Spleen (tissue), 11 donors: Measurements from ENCODE around the gene PHETA1. TPM values are rescaled to one million over a fixed set of nuclear protein-coding genes. Genes with fewer than 3 reads are reported as not detected.
"Not testable (repeated sequence)": the region's sequence is repeated elsewhere in the genome, so short reads cannot be mapped to it uniquely, and the experiment has no call there.

Experiments used
- DNase-seq: peaks from one replicate; pipeline ENCODE4 v3.0.0-alpha.2; 2020
- H3K27ac ChIP-seq, 8 donors: fragments of 200-600 bp; sonication (generic) in 7 of 8; 1 replicate in 4 of 8; 2 replicates in 4 of 8; pipeline versions ENCODE4 v1.5.0 to v1.8.0; 2016 to 2021; ENCODE audit warnings: inconsistent platforms in 4 of 8, mild to moderate bottlenecking in 4 of 8, moderate library complexity in 1 of 8
- H3K27me3 ChIP-seq, 7 donors: fragments of 200-600 bp; sonication (generic) in 6 of 7; replicated peaks in 1 of 7; 1 replicate in 4 of 7; 2 replicates in 3 of 7; pipeline versions ENCODE4 v1.5.0 to v1.8.0; 2016 to 2021; ENCODE audit warnings: inconsistent platforms in 3 of 7, mild to moderate bottlenecking in 1 of 7
- H3K36me3 ChIP-seq, 6 donors: fragments of 200-600 bp; sonication (generic) in 5 of 6; 1 replicate in 4 of 6; 2 replicates in 2 of 6; pipeline versions ENCODE4 v1.5.0 to v1.8.0; 2016 to 2021; ENCODE audit warnings: inconsistent platforms in 2 of 6
- H3K4me1 ChIP-seq, 6 donors: fragments of 200-600 bp; sonication (generic) in 5 of 6; 1 replicate in 3 of 6; 2 replicates in 3 of 6; pipeline versions ENCODE4 v1.5.0 to v1.8.0; 2016 to 2021; ENCODE audit warnings: inconsistent platforms in 3 of 6
- H3K4me3 ChIP-seq, 8 donors: fragments of 200-600 bp; sonication (generic) in 7 of 8; 1 replicate in 4 of 8; 2 replicates in 4 of 8; pipeline versions ENCODE4 v1.5.0 to v1.8.0; 2016 to 2021; ENCODE audit warnings: inconsistent platforms in 4 of 8, mild to moderate bottlenecking in 4 of 8, moderate library complexity in 2 of 8
- H3K9me3 ChIP-seq, 8 donors: fragments of 200-600 bp; sonication (generic) in 7 of 8; 1 replicate in 4 of 8; 2 replicates in 4 of 8; pipeline versions ENCODE4 v1.5.0 to v1.8.0; 2016 to 2021; ENCODE audit warnings: inconsistent platforms in 4 of 8
- POLR2A ChIP-seq, 3 donors: fragments of 450-650 bp; IDR thresholded peaks; one replicate each; pipeline ENCODE4 v1.5.1; 2017; ENCODE audit warnings: antibody characterized with exemption in 3 of 3, mild to moderate bottlenecking in 1 of 3
- POLR2AphosphoS5 ChIP-seq, 3 donors: sonication (generic); formaldehyde crosslinking; IDR thresholded peaks; one replicate each; pipeline ENCODE4 v1.5.1; 2017; ENCODE audit warnings: antibody characterized with exemption in 3 of 3
- WGBS, 5 donors: extraction: QIAGEN DNeasy Blood & Tissue Kit in 3 of 5; methylation state at CpG; one replicate each; pipeline versions ENCODE4 v1.1.5 to v1.1.7; 2013 to 2018; 5-methylcytosine and 5-hydroxymethylcytosine counted together
- intact Hi-C: fragments of 100-400 bp; cut with DNase I; formaldehyde crosslinking; loops from one replicate; pipeline ENCODE4 v1.15.0; 2023; ENCODE audit warnings: low total_unique reads
- polyA plus RNA-seq, 3 donors: library from polyadenylated mRNA; stranded (reverse); fragments of 200-250 nt; gene quantifications; one replicate each; pipeline ENCODE4 v1.2.1, GENCODE V29; 2013
- total RNA-seq, 7 donors: library from RNA; depleted of rRNA in 3 of 7; stranded (reverse); fragments of >200 nt in 3 of 7; fragmentation: NEBNext Ultra II Directional in 4 of 7; extraction: Animal tissue kit (Norgen Biotek cat#: 25700) in 4 of 7; gene quantifications; one replicate each; pipeline versions ENCODE4 v1.1.0 to v1.2.1, GENCODE V29; 2016 to 2021
- TF ChIP-seq, protein P1 (sequence below), 11 experiments: fragments of 200-600 bp in 7 of 11; fragments of 450-650 bp in 4 of 11; sonication (generic) in 4 of 11; IDR thresholded peaks in 8 of 11; conservative IDR thresholded peaks in 3 of 11; 1 replicate in 7 of 11; 2 replicates in 4 of 11; pipeline versions ENCODE4 v1.4.0 to v1.8.0; 2016 to 2021; ENCODE audit warnings: antibody characterized with exemption in 11 of 11, inconsistent platforms in 4 of 11, mild to moderate bottlenecking in 1 of 11
- donor health status: healthy with polysubstance abuse.
- donor health status: DM: no; HTN: no; CAD: no; lungs with moderate emphysema.
- donor health status: DM: no; HTN: no; CAD: no.
- donor health status: Bipolar disorder and iron deficiency.
- donor health status: healthy.
- donor health status: DM: no; HTN: no; CAD: no.
- donor health status: DM: yes; HTN: yes; CAD: no.

The PHETA1 gene
- total and polyA plus RNA-seq, 10 donors, result 4.9 to 39.7 (median 20.0) TPM

DNA sequence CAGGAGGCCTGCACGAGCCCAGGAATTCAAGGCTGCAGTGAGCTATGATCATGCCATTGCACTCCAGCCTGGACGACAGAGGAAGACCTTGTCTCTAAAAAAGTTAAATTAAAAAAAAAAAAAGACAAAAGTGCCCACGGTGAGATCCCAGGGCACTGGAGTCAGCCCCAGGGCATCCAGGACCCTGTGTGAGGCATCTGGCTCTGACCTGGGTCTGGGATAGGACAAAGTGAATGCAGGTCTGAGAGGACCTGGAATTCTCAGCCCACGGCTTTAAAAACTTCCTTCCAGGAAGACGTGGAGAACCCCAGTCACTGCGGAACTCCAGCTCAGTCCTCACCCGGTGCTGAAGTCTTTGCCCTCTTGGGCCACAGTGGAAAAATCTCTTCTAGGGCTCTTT lies 33.1 kb downstream of the PHETA1 start:
- H3K9me3 ChIP-seq, result no peaks in the 10 kb centered on the region
- peaks cover 0 to 5% (median 0%) of the 10 kb centered on the region in 6 donors for H3K4me1 ChIP-seq
- H3K27ac ChIP-seq, result no peak overlapping the region
- intact Hi-C loops, result no loop called here
- H3K27me3 ChIP-seq, result no peaks in the 10 kb centered on the region
- TF ChIP-seq, protein P1, sequence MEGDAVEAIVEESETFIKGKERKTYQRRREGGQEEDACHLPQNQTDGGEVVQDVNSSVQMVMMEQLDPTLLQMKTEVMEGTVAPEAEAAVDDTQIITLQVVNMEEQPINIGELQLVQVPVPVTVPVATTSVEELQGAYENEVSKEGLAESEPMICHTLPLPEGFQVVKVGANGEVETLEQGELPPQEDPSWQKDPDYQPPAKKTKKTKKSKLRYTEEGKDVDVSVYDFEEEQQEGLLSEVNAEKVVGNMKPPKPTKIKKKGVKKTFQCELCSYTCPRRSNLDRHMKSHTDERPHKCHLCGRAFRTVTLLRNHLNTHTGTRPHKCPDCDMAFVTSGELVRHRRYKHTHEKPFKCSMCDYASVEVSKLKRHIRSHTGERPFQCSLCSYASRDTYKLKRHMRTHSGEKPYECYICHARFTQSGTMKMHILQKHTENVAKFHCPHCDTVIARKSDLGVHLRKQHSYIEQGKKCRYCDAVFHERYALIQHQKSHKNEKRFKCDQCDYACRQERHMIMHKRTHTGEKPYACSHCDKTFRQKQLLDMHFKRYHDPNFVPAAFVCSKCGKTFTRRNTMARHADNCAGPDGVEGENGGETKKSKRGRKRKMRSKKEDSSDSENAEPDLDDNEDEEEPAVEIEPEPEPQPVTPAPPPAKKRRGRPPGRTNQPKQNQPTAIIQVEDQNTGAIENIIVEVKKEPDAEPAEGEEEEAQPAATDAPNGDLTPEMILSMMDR (IDR thresholded peaks at IDR 0.05 in 8 of 11, conservative IDR thresholded peaks at IDR 0.05 in 3 of 11), result no peak
- no peak for TF ChIP-seq POLR2A (IDR thresholded peaks at IDR 0.05)
- no peak for TF ChIP-seq POLR2AphosphoS5 (IDR thresholded peaks at IDR 0.05)
- no peak overlapping the region for H3K4me3 ChIP-seq
- no peak for DNase-seq
- WGBS, 5 donors, result 55 to 72% (median 65%) methylated on average over 7 of the region's 7 CpGs
- no peaks in the 10 kb centered on the region for H3K36me3 ChIP-seq

DNA sequence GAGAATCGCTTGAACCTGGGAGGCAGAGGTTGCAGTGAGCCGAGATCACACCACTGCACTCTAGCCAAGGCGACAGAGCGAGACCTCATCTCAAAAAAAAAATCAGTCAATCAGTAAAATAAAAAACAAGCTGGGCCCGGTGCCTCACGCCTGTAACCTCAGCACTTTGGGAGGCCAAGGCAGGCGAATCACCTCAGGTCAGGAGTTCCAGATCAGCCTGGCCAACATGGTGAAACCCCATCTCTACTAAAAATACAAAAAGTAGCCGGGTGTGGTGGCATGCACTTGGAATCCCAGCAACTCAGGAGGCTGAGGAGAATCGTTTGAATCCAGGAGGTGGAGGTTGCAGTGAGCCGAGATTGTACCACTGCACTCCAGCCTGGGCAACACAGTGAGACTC lies 33.6 kb downstream of the PHETA1 start:
- H3K27me3 ChIP-seq, H3K4me1 ChIP-seq, H3K9me3 ChIP-seq, H3K36me3 ChIP-seq, H3K27ac ChIP-seq, intact Hi-C loops, H3K4me3 ChIP-seq, DNase-seq: not testable (repeated sequence)
- WGBS, 5 donors, result 81 to 88% (median 86%) methylated on average over 10 of the region's 10 CpGs

- Histone ChIP-seq H3K4me3 (no peak overlapping the region), H3K36me3 (no peaks in the 10 kb centered on the region), H3K4me1 (peaks cover 0 to 5% (median 0%) of the 10 kb centered on the region in 6 donors), H3K9me3 (no peaks in the 10 kb centered on the region), H3K27me3 (peaks cover 0 to 6% (median 0%) of the 10 kb centered on the region in 7 donors), H3K27ac (no peak overlapping the region)
- intact Hi-C loops, result no loop called here
- no peak for DNase-seq
- 89 to 98% (median 92%) methylated on average over 8 to 11 of the region's 11 CpGs for WGBS, 5 donors
- TF ChIP-seq POLR2AphosphoS5 (IDR thresholded peaks at IDR 0.05) (no peak), POLR2A (IDR thresholded peaks at IDR 0.05) (no peak)
- TF ChIP-seq, protein P1 (IDR thresholded peaks at IDR 0.05 in 8 of 11, conservative IDR thresholded peaks at IDR 0.05 in 3 of 11), result no peak
Measured at GRCh38 chr12:111334393-111334915, 34.4 kb downstream of the PHETA1 start.

GRCh38 chr12:111330800-111331752 lies 37.8 kb downstream of the PHETA1 start:
- TF ChIP-seq, protein P1 (IDR thresholded peaks at IDR 0.05 in 8 of 11, conservative IDR thresholded peaks at IDR 0.05 in 3 of 11), result peak in 6 of 11 experiments; percentile 27 to 55 (median 46)
- TF ChIP-seq POLR2A (IDR thresholded peaks at IDR 0.05), result no peak
- Histone ChIP-seq H3K4me3 (no peak overlapping the region), H3K36me3 (no peaks in the 10 kb centered on the region), H3K27ac (no peak overlapping the region), H3K4me1 (peaks cover 0 to 5% (median 0%) of the 10 kb centered on the region in 6 donors), H3K9me3 (no peaks in the 10 kb centered on the region), H3K27me3 (peaks cover 0 to 9% (median 0%) of the 10 kb centered on the region in 7 donors)
- intact Hi-C loops, result no loop called here
- WGBS, 5 donors, result 49 to 54% (median 54%) methylated on average over 8 of the region's 8 CpGs
- DNase-seq, result no peak
